HL-60 (cell line): ENCODE data around the gene TRIO.

Experiments used
- DNase-seq, 2 experiments: peaks; one replicate each; pipeline ENCODE4 v3.0.0-alpha.2; 2010 to 2020; ENCODE audit warnings: low read depth in 1 of 2, low spot score in 1 of 2
- H3K27ac ChIP-seq: fragments of 250-450 bp; sonication (Bioruptor Pico); replicated peaks from 2 replicates; pipeline ENCODE4 v1.5.1; 2020; ENCODE audit warnings: mild to moderate bottlenecking, moderate library complexity
- H3K27me3 ChIP-seq: fragments of 250-450 bp; sonication (Bioruptor Pico); 2 replicates; pipeline ENCODE4 v1.5.1; 2021; ENCODE audit warnings: mild to moderate bottlenecking, moderate library complexity; ENCODE audit not compliant: insufficient read depth, poor library complexity, severe bottlenecking
- H3K4me3 ChIP-seq: replicated peaks from 2 replicates; pipeline ENCODE4 v1.5.1; 2011; ENCODE audit warnings: mild to moderate bottlenecking, control low read depth, low read length; ENCODE audit not compliant: insufficient read depth
- CTCF ChIP-seq: IDR thresholded peaks from one replicate; pipeline ENCODE4 v1.5.1; 2011; ENCODE audit warnings: low read length, control low read depth, inconsistent platforms; ENCODE audit not compliant: insufficient read depth
- GABPA ChIP-seq: IDR thresholded peaks from 2 replicates; pipeline ENCODE4 v1.6.1; 2012; ENCODE audit warnings: low read depth
- POLR2AphosphoS5 ChIP-seq: IDR thresholded peaks from 2 replicates; pipeline ENCODE4 v1.6.1; 2012; ENCODE audit warnings: low read depth
- REST ChIP-seq: IDR thresholded peaks from 2 replicates; pipeline ENCODE4 v1.6.1; 2012; ENCODE audit warnings: low read depth; ENCODE audit not compliant: insufficient replicate concordance
- SPI1 ChIP-seq: IDR thresholded peaks from 2 replicates; pipeline ENCODE4 v1.6.1; 2012; ENCODE audit warnings: low read depth, mild to moderate bottlenecking, borderline replicate concordance

The TRIO gene

DNA sequence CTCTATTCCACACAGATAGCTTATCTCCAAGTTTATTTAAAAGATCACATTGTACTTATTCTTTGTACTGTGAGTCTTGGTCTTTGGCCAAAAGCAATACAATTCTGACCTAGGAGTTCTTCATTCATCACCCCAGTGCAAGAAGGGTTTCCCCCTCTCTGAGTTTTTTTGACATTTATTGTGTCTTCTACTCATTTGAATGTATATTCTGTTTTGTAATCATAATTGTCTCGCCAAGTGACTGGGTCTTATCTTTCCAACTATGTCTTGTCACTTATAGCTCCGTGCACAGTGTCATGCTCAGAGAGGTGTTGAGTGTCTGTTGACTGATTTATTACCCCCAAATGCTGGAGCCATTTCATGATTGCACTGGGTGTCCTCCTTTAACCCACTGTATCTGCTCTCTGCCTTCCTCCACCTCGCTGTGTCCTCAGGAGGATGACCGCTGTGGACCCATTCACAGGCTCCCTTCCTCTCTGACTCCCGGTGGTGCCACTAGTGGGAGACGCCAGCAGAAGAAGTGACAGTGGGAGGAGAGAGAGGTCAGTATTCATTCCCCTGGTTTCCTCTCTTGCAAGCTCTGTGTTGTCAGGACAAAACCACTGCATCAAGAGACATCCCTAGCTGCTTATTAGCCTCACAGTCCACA, 11.2 kb upstream of the TRIO start:
- no peaks in the 10 kb centered on the region for H3K27me3 ChIP-seq
- no peak overlapping the region for H3K4me3 ChIP-seq
- no peak for DNase-seq
- no peak overlapping the region for H3K27ac ChIP-seq
- TF ChIP-seq SPI1: no peak
- no peak for TF ChIP-seq REST
- TF ChIP-seq CTCF: no peak
- no peak for TF ChIP-seq POLR2AphosphoS5
- TF ChIP-seq GABPA: no peak

- Histone ChIP-seq H3K27ac (no peak overlapping the region), H3K27me3 (no peaks in the 10 kb centered on the region), H3K4me3 (no peak overlapping the region)
- DNase-seq: no peak
- TF ChIP-seq CTCF (no peak), REST (no peak), GABPA (no peak), SPI1 (no peak), POLR2AphosphoS5 (no peak)
Observed at GRCh38 chr5:14133394-14133793, 9.7 kb upstream of the TRIO start.

DNA sequence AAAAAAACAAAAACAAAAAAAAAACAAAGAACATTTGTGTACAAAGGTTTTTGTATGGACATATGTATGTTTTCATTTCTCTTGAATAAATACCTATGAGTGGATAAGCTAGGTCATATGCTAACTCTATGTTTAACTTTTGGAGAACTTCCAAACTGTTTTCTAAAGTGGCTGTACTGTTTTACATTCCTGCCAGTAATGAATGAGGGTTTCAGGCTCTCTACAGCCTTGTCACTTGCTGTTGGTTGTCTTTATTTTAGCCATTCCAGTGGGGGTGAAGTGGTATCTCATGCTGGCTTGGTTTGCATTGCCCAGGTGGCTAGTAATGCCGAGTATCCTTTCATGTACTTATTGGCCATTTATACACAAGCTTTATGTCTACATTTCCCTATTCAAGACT, 9.1 kb upstream of the TRIO start:
- Histone ChIP-seq H3K27me3 (no peaks in the 10 kb centered on the region), H3K4me3 (no peak overlapping the region), H3K27ac (no peak overlapping the region)
- no peak for DNase-seq
- TF ChIP-seq CTCF (no peak), SPI1 (no peak), REST (no peak), POLR2AphosphoS5 (no peak), GABPA (no peak)
